Measurements from ENCODE around the gene SLC46A2.

SLC46A2 gene

GRCh38 chr9:112884721-112885120 is 6.0 kb downstream of the SLC46A2 start:
- DNase-seq = no peak

- DNase-seq = peak; percentile 84
Measured at GRCh38 chr9:112884101-112884500, 6.6 kb downstream of the SLC46A2 start.

- DNase-seq = peak; percentile 85
Measured at GRCh38 chr9:112881331-112881730, 9.3 kb downstream of the SLC46A2 start.

GRCh38 chr9:112880650-112881049 is 10.0 kb downstream of the SLC46A2 start:
- no peak for DNase-seq

GRCh38 chr9:112878752-112879151 is 11.9 kb downstream of the SLC46A2 start:
- DNase-seq = no peak

GRCh38 chr9:112873773-112874405 is 16.8 kb downstream of the SLC46A2 start:
- no peak for DNase-seq

- DNase-seq = no peak
Measured at GRCh38 chr9:112872019-112872418, 18.7 kb downstream of the SLC46A2 start.

GRCh38 chr9:112870556-112870955 is 20.1 kb downstream of the SLC46A2 start:
- DNase-seq = no peak

- DNase-seq = no peak
Measured at GRCh38 chr9:112869917-112870316, 20.8 kb downstream of the SLC46A2 start.

- DNase-seq = no peak
Measured at GRCh38 chr9:112869041-112869529, 21.6 kb downstream of the SLC46A2 start.

- DNase-seq = no peak
Measured at GRCh38 chr9:112868461-112868860, 22.2 kb downstream of the SLC46A2 start.

- DNase-seq = peak; percentile 90
Measured at GRCh38 chr9:112867275-112867991, 23.2 kb downstream of the SLC46A2 start.

- DNase-seq = peak; percentile 92
Measured at GRCh38 chr9:112866662-112867274, 23.9 kb downstream of the SLC46A2 start.

GRCh38 chr9:112864982-112865381 is 25.7 kb downstream of the SLC46A2 start:
- no peak for DNase-seq

GRCh38 chr9:112864403-112864802 is 26.3 kb downstream of the SLC46A2 start:
- no peak for DNase-seq

- DNase-seq = no peak
Measured at GRCh38 chr9:112863746-112864145, 26.9 kb downstream of the SLC46A2 start.

GRCh38 chr9:112863214-112863613 is 27.5 kb downstream of the SLC46A2 start:
- DNase-seq = no peak

GRCh38 chr9:112861638-112862555 is 28.8 kb downstream of the SLC46A2 start:
- no peak for DNase-seq

GRCh38 chr9:112861155-112861554 is 29.5 kb downstream of the SLC46A2 start:
- DNase-seq = no peak

GRCh38 chr9:112860451-112860850 is 30.2 kb downstream of the SLC46A2 start:
- no peak for DNase-seq

- DNase-seq = no peak
Measured at GRCh38 chr9:112858625-112859147, 32.0 kb downstream of the SLC46A2 start.

- DNase-seq = no peak
Measured at GRCh38 chr9:112858005-112858404, 32.7 kb downstream of the SLC46A2 start.

GRCh38 chr9:112856843-112857242 is 33.8 kb downstream of the SLC46A2 start:
- no peak for DNase-seq

All from NCI-H226 (cell line).